WERI-Rb-1 (cell line): ENCODE measurements around the gene MYL11.

ENCODE experiments used
- DNase-seq: peaks from one replicate; pipeline ENCODE4 v3.0.0-alpha.2; 2020
- H3K27ac ChIP-seq: fragments of 250-450 bp; sonication (Bioruptor Pico); 2 replicates; pipeline ENCODE4 v1.5.1; 2020; ENCODE audit warnings: mild to moderate bottlenecking, moderate library complexity
- H3K27me3 ChIP-seq: fragments of 250-450 bp; sonication (Bioruptor Pico); 2 replicates; pipeline ENCODE4 v1.5.1; 2021; ENCODE audit warnings: mild to moderate bottlenecking, low read depth, moderate library complexity; ENCODE audit not compliant: insufficient read depth, severe bottlenecking
- H3K36me3 ChIP-seq: fragments of 250-450 bp; sonication (Bioruptor Pico); 2 replicates; pipeline ENCODE4 v1.5.1; 2020; ENCODE audit warnings: mild to moderate bottlenecking, moderate library complexity
- H3K4me3 ChIP-seq: 2 replicates; pipeline ENCODE4 v1.5.1; 2011; ENCODE audit warnings: low read depth, mild to moderate bottlenecking, control low read depth, low read length
- H3K9me3 ChIP-seq: fragments of 250-450 bp; sonication (Bioruptor Pico); 2 replicates; pipeline ENCODE4 v1.5.1; 2021; ENCODE audit warnings: mild to moderate bottlenecking, moderate library complexity; ENCODE audit not compliant: severe bottlenecking
- CTCF ChIP-seq: IDR thresholded peaks from 2 replicates; pipeline ENCODE4 v1.5.1; 2011; ENCODE audit warnings: low read depth, mild to moderate bottlenecking, control low read depth, inconsistent platforms, low read length

Gene MYL11

GRCh38 chr16:30397056-30397455 lies 22.5 kb downstream of the MYL11 start:
- no peaks in the 10 kb centered on the region for H3K9me3 ChIP-seq
- H3K27ac ChIP-seq, result 0 out of 2 replicates have a peak overlapping the region, but pooled peaks have one; percentile 8
- H3K27me3 ChIP-seq, result no peaks in the 10 kb centered on the region
- no peak overlapping the region for H3K4me3 ChIP-seq
- TF ChIP-seq CTCF, result no peak
- H3K36me3 ChIP-seq, result peaks cover 29% of the 10 kb centered on the region
- no peak for DNase-seq

GRCh38 chr16:30397776-30398660 lies 23.4 kb downstream of the MYL11 start:
- Histone ChIP-seq H3K27me3 (no peaks in the 10 kb centered on the region), H3K9me3 (no peaks in the 10 kb centered on the region), H3K36me3 (peaks cover 29% of the 10 kb centered on the region), H3K4me3 (no peak overlapping the region), H3K27ac (no peak overlapping the region)
- DNase-seq, result no peak
- TF ChIP-seq CTCF, result no peak

GRCh38 chr16:30398661-30399434 lies 24.2 kb downstream of the MYL11 start:
- Histone ChIP-seq H3K9me3 (no peaks in the 10 kb centered on the region), H3K4me3 (no peak overlapping the region), H3K27me3 (no peaks in the 10 kb centered on the region), H3K27ac (no peak overlapping the region), H3K36me3 (peaks cover 29% of the 10 kb centered on the region)
- no peak for DNase-seq
- no peak for TF ChIP-seq CTCF

GRCh38 chr16:30399435-30400186 lies 25.0 kb downstream of the MYL11 start:
- DNase-seq, result no peak
- no peak for TF ChIP-seq CTCF

GRCh38 chr16:30401768-30402425 lies 27.3 kb downstream of the MYL11 start:
- no peak for TF ChIP-seq CTCF
- peaks cover 27% of the 10 kb centered on the region for H3K36me3 ChIP-seq
- H3K4me3 ChIP-seq, result no peak overlapping the region
- H3K9me3 ChIP-seq, result no peaks in the 10 kb centered on the region
- peak overlapping the region; percentile 16; the same call in 1 of the 2 replicates for H3K27ac ChIP-seq
- no peak for DNase-seq
- H3K27me3 ChIP-seq, result no peaks in the 10 kb centered on the region

More at GRCh38 chr16:30399435-30400186, 25.0 kb downstream of the MYL11 start:
- peak overlapping the region; percentile 89 for H3K27ac ChIP-seq
- peaks cover 29% of the 10 kb centered on the region for H3K36me3 ChIP-seq
- H3K4me3 ChIP-seq, result peak overlapping the region; percentile 45
- no peaks in the 10 kb centered on the region for H3K27me3 ChIP-seq
- no peaks in the 10 kb centered on the region for H3K9me3 ChIP-seq
